ENCODE data around the gene NFKB2. TPM values are rescaled to one million over a fixed set of nuclear protein-coding genes. Genes with fewer than 3 reads are reported as not detected.

The NFKB2 gene
- total RNA-seq, 1 donor from 2014 or later: 39.9 TPM

DNA sequence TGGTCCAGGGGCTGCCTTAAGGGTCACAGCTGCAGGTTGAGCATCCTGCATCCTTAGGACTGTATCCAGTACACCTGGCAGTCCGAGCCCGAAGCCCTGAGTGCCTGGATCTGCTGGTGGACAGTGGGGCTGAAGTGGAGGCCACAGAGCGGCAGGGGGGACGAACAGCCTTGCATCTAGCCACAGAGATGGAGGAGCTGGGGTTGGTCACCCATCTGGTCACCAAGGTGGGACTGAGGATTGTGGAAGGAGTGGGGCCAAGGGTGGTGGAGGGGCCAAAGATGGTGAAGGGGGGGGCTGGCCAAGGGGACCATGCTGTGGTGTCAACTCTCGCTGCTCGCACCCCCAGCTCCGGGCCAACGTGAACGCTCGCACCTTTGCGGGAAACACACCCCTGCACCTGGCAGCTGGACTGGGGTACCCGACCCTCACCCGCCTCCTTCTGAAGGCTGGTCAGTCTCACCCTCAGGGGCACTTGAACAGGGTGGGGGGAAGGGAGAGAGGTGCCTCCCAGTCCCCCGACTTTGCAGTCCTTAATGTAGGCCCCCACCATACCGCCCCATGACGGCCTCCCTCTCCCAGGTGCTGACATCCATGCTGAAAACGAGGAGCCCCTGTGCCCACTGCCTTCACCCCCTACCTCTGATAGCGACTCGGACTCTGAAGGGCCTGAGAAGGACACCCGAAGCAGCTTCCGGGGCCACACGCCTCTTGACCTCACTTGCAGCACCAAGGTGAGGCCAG lies 5.3 kb downstream of the NFKB2 start:
- peaks cover 12% of the 10 kb centered on the region for H4K20me1 ChIP-seq (ENCODE audit: insufficient read depth, low read length)
- no peak for FAIRE-seq
- no peaks in the 10 kb centered on the region for H3K9me3 ChIP-seq (ENCODE audit: insufficient read depth, low read depth, low read length)
- H3K4me2 ChIP-seq (ENCODE audit: low read length): no peak overlapping the region
- peak overlapping the region; percentile 66 for H3K27ac Mint-ChIP-seq (ENCODE audit: unreplicated experiment)
- H3K79me2 ChIP-seq (ENCODE audit: insufficient read depth, low read length): peaks cover 13% of the 10 kb centered on the region
- peaks cover 30% of the 10 kb centered on the region for H3K4me1 Mint-ChIP-seq (ENCODE audit: low read depth, unreplicated experiment)
- no peaks in the 10 kb centered on the region for H3K36me3 ChIP-seq (ENCODE audit: insufficient read depth, low read length)
- H3K4me3 Mint-ChIP-seq (ENCODE audit: unreplicated experiment): no peak overlapping the region
- H3K4me3 ChIP-seq (ENCODE audit: insufficient read depth, low read depth, low read length): no peak overlapping the region
- no peak for TF ChIP-seq EZH2 (IDR thresholded peaks at IDR 0.05; ENCODE audit: insufficient read depth, low read length)
- TF ChIP-seq, protein P1, sequence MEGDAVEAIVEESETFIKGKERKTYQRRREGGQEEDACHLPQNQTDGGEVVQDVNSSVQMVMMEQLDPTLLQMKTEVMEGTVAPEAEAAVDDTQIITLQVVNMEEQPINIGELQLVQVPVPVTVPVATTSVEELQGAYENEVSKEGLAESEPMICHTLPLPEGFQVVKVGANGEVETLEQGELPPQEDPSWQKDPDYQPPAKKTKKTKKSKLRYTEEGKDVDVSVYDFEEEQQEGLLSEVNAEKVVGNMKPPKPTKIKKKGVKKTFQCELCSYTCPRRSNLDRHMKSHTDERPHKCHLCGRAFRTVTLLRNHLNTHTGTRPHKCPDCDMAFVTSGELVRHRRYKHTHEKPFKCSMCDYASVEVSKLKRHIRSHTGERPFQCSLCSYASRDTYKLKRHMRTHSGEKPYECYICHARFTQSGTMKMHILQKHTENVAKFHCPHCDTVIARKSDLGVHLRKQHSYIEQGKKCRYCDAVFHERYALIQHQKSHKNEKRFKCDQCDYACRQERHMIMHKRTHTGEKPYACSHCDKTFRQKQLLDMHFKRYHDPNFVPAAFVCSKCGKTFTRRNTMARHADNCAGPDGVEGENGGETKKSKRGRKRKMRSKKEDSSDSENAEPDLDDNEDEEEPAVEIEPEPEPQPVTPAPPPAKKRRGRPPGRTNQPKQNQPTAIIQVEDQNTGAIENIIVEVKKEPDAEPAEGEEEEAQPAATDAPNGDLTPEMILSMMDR (IDR thresholded peaks at IDR 0.05; ENCODE audit: insufficient read depth, low read depth, low read length): no peak
- peaks cover 28% of the 10 kb centered on the region for H3K4me1 ChIP-seq (ENCODE audit: insufficient read depth, low read length)
- H3K27me3 Mint-ChIP-seq (ENCODE audit: low read depth, unreplicated experiment): no peaks in the 10 kb centered on the region
- H3K36me3 Mint-ChIP-seq (ENCODE audit: low read depth, unreplicated experiment): peaks cover 6% of the 10 kb centered on the region
- no peak overlapping the region for H3K9ac ChIP-seq (ENCODE audit: low read length)
- H3K27ac ChIP-seq (ENCODE audit: low read depth, low read length): no peak overlapping the region
- H3K27me3 ChIP-seq (ENCODE audit: insufficient read depth, low read length): no peaks in the 10 kb centered on the region
- no peaks in the 10 kb centered on the region for H3K9me3 Mint-ChIP-seq (ENCODE audit: unreplicated experiment)
- DNase-seq (ENCODE audit: low read depth): no peak
- no peak overlapping the region for H2AFZ ChIP-seq (ENCODE audit: low read depth, low read length)

DNA sequence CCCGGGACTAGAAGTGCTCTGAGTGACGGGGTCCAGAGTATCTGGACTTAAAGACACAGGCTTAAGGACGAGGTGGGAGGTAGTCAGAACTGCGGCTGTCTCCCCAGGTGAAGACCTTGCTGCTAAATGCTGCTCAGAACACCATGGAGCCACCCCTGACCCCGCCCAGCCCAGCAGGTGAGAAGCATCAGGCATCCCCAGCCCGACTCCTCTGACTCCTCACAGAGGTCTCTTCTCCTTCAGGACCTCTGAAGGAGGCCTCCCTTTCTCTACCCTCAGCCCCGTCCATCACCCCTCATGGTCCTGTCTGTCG lies 5.8 kb downstream of the NFKB2 start:
- Mint-ChIP-seq H3K36me3 (ENCODE audit: low read depth, unreplicated experiment) (peaks cover 6% of the 10 kb centered on the region), H3K27me3 (ENCODE audit: low read depth, unreplicated experiment) (no peaks in the 10 kb centered on the region), H3K27ac (ENCODE audit: unreplicated experiment) (peak overlapping the region; percentile 87), H3K9me3 (ENCODE audit: unreplicated experiment) (no peaks in the 10 kb centered on the region), H3K4me3 (ENCODE audit: unreplicated experiment) (no peak overlapping the region), H3K4me1 (ENCODE audit: low read depth, unreplicated experiment) (peaks cover 25% of the 10 kb centered on the region)
- H3K27ac ChIP-seq (ENCODE audit: low read depth, low read length): no peak overlapping the region
- peaks cover 8% of the 10 kb centered on the region for H3K79me2 ChIP-seq (ENCODE audit: insufficient read depth, low read length)
- H3K9me3 ChIP-seq (ENCODE audit: insufficient read depth, low read depth, low read length): no peaks in the 10 kb centered on the region
- no peak overlapping the region for H3K4me3 ChIP-seq (ENCODE audit: insufficient read depth, low read depth, low read length)
- peaks cover 23% of the 10 kb centered on the region for H3K4me1 ChIP-seq (ENCODE audit: insufficient read depth, low read length)
- TF ChIP-seq EZH2 (IDR thresholded peaks at IDR 0.05; ENCODE audit: insufficient read depth, low read length): no peak
- TF ChIP-seq, protein P1 (IDR thresholded peaks at IDR 0.05; ENCODE audit: insufficient read depth, low read depth, low read length): no peak
- H3K36me3 ChIP-seq (ENCODE audit: insufficient read depth, low read length): no peaks in the 10 kb centered on the region
- no peak overlapping the region for H2AFZ ChIP-seq (ENCODE audit: low read depth, low read length)
- no peak overlapping the region for H3K4me2 ChIP-seq (ENCODE audit: low read length)
- no peak overlapping the region for H3K9ac ChIP-seq (ENCODE audit: low read length)
- DNase-seq (ENCODE audit: low read depth) (no peak), FAIRE-seq (no peak)
- peaks cover 12% of the 10 kb centered on the region for H4K20me1 ChIP-seq (ENCODE audit: insufficient read depth, low read length)
- no peaks in the 10 kb centered on the region for H3K27me3 ChIP-seq (ENCODE audit: insufficient read depth, low read length)

Measured in astrocyte (in vitro differentiated cells and primary cell).